Prostate gland (tissue), 2 donors: ENCODE data around the gene CYP11A1. TPM values are rescaled to one million over a fixed set of nuclear protein-coding genes. Genes with fewer than 3 reads are reported as not detected.

Source experiments
- DNase-seq: peaks from one replicate; pipeline ENCODE4 v3.0.0-alpha.2; 2019; ENCODE audit warnings: low spot score
- H3K27ac ChIP-seq, 2 donors: fragments of 200-600 bp; sonication (generic); 2 replicates each; pipeline ENCODE4 v1.5.1; 2017 to 2019
- H3K27me3 ChIP-seq: fragments of 200-600 bp; sonication (generic); replicated peaks from 2 replicates; pipeline ENCODE4 v1.5.1; 2019; ENCODE audit not compliant: insufficient read depth
- H3K36me3 ChIP-seq, 2 donors: fragments of 200-600 bp; sonication (generic); 1 replicate in 1 of 2; 2 replicates in 1 of 2; pipeline versions ENCODE4 v1.5.1 to v1.8.1; 2017 to 2019
- H3K4me1 ChIP-seq: fragments of 200-600 bp; sonication (generic); replicated peaks from 2 replicates; pipeline ENCODE4 v1.5.1; 2019
- H3K4me3 ChIP-seq, 2 donors: fragments of 200-600 bp; sonication (generic); 2 replicates each; pipeline ENCODE4 v1.5.1; 2017 to 2019
- H3K9me3 ChIP-seq: fragments of 200-600 bp; sonication (generic); 2 replicates; pipeline ENCODE4 v1.5.1; 2017
- CTCF ChIP-seq, 4 experiments: fragments of 200-600 bp in 2 of 4; fragments of 450-650 bp in 2 of 4; sonication (generic) in 2 of 4; IDR thresholded peaks; 1 replicate in 3 of 4; 2 replicates in 1 of 4; pipeline ENCODE4 v1.5.1; 2016 to 2019; ENCODE audit warnings: antibody characterized with exemption in 4 of 4, mild to moderate bottlenecking in 2 of 4, moderate library complexity in 2 of 4
- POLR2A ChIP-seq: fragments of 450-650 bp; IDR thresholded peaks from one replicate; pipeline ENCODE4 v1.6.1; 2016; ENCODE audit warnings: antibody characterized with exemption, mild to moderate bottlenecking
- POLR2AphosphoS5 ChIP-seq: sonication (generic); formaldehyde crosslinking; IDR thresholded peaks from one replicate; pipeline ENCODE4 v1.6.1; 2017; ENCODE audit warnings: antibody characterized with exemption
- WGBS: methylation state at CpG from one replicate; pipeline ENCODE4 v1.1.5; 2018; 5-methylcytosine and 5-hydroxymethylcytosine counted together
- intact Hi-C: fragments of 100-400 bp; cut with DNase I; formaldehyde crosslinking; loops from one replicate; pipeline ENCODE4 v1.14.2; 2022
- total RNA-seq, 2 donors: library from RNA; depleted of rRNA; stranded (reverse); fragments of >200 nt; gene quantifications; one replicate each; pipeline ENCODE4 v1.1.0, GENCODE V29; 2016

CYP11A1 gene
- total RNA-seq, 2 donors from 2014 or later: 0.87 to 45.9 TPM

GRCh38 chr15:74382004-74382816 lies 14.8 kb upstream of the CYP11A1 start:
- intact Hi-C loops: no loop called here
- TF ChIP-seq CTCF (IDR thresholded peaks at IDR 0.05) (peak; percentile 63 to 94 (median 88)), POLR2A (no peak), POLR2AphosphoS5 (peak; percentile 40)
- DNase-seq: peak; percentile 67
- Histone ChIP-seq H3K27me3 (no peaks in the 10 kb centered on the region), H3K9me3 (no peaks in the 10 kb centered on the region), H3K4me1 (no peaks in the 10 kb centered on the region), H3K36me3 (no peaks in the 10 kb centered on the region), H3K4me3 (no peak overlapping the region), H3K27ac (no peak overlapping the region)
- 40% methylated on average over 13 of the region's 13 CpGs for WGBS

- Histone ChIP-seq H3K36me3 (no peaks in the 10 kb centered on the region), H3K27me3 (no peaks in the 10 kb centered on the region), H3K4me3 (no peak overlapping the region), H3K4me1 (no peaks in the 10 kb centered on the region), H3K27ac (no peak overlapping the region), H3K9me3 (no peaks in the 10 kb centered on the region)
- no peak for DNase-seq
- TF ChIP-seq CTCF (IDR thresholded peaks at IDR 0.05) (no peak), POLR2AphosphoS5 (no peak), POLR2A (no peak)
- 88% methylated on average over 5 of the region's 5 CpGs for WGBS
- intact Hi-C loops: no loop called here
These were observed 14.0 kb upstream of the CYP11A1 start for GRCh38 chr15:74381481-74381880.

- no peaks in the 10 kb centered on the region for H3K4me1 ChIP-seq
- no peak overlapping the region for H3K4me3 ChIP-seq
- H3K9me3 ChIP-seq: no peaks in the 10 kb centered on the region
- no peaks in the 10 kb centered on the region for H3K36me3 ChIP-seq
- H3K27ac ChIP-seq: no peak overlapping the region
- TF ChIP-seq CTCF (IDR thresholded peaks at IDR 0.05): no peak
- TF ChIP-seq POLR2AphosphoS5: no peak
- TF ChIP-seq POLR2A: no peak
- DNase-seq: no peak
- no peaks in the 10 kb centered on the region for H3K27me3 ChIP-seq
- 73% methylated on average over 2 of the region's 2 CpGs for WGBS
- intact Hi-C loops: no loop called here
These were observed 13.7 kb upstream of the CYP11A1 start for GRCh38 chr15:74381190-74381453.

GRCh38 chr15:74380361-74381189 lies 13.1 kb upstream of the CYP11A1 start:
- TF ChIP-seq POLR2AphosphoS5 (no peak), POLR2A (no peak), CTCF (IDR thresholded peaks at IDR 0.05) (no peak)
- WGBS: 77% methylated on average over 12 of the region's 12 CpGs

More at GRCh38 chr15:74380361-74381189, 13.1 kb upstream of the CYP11A1 start:
- DNase-seq: no peak
- no peaks in the 10 kb centered on the region for H3K36me3 ChIP-seq
- no peaks in the 10 kb centered on the region for H3K27me3 ChIP-seq
- H3K27ac ChIP-seq: no peak overlapping the region
- no peak overlapping the region for H3K4me3 ChIP-seq
- intact Hi-C loops: no loop called here
- H3K4me1 ChIP-seq: no peaks in the 10 kb centered on the region
- H3K9me3 ChIP-seq: no peaks in the 10 kb centered on the region
